Measurements from ENCODE around the gene ZNRF3.

- no peak for TF ChIP-seq CTCF (conservative IDR thresholded peaks at IDR 0.05; ENCODE audit: low read depth, low read length)
- no peak for TF ChIP-seq EZH2phosphoT487 (IDR thresholded peaks at IDR 0.05; ENCODE audit: borderline replicate concordance, low read length)
- TF ChIP-seq EZH2 (IDR thresholded peaks at IDR 0.05; ENCODE audit: low read length, unreplicated experiment) = no peak
Measured at GRCh38 chr22:28973352-28973751, 90.0 kb downstream of the ZNRF3 start.
